Measurements from ENCODE around the gene SMARCD3.

GRCh38 chr7:151283302-151283701 lies 34.8 kb upstream of the SMARCD3 start:
- no peak for TF ChIP-seq ZNF253 (CRISPR knock-in tag; conservative IDR thresholded peaks at IDR 0.05)
- TF ChIP-seq ZNF408 (CRISPR knock-in tag; IDR thresholded peaks at IDR 0.05; ENCODE audit: low read depth) = no peak
- no peak for TF ChIP-seq POLR2A (conservative IDR thresholded peaks at IDR 0.05)
- no peak for TF ChIP-seq SMAD4 (CRISPR knock-in tag; conservative IDR thresholded peaks at IDR 0.05)
- TF ChIP-seq HCFC1 (IDR thresholded peaks at IDR 0.05; ENCODE audit: low read depth, low read length) = no peak
- no peak for TF ChIP-seq HOXB6 (CRISPR knock-in tag; IDR thresholded peaks at IDR 0.05; ENCODE audit: borderline replicate concordance)
- no peak for TF ChIP-seq REST (IDR thresholded peaks at IDR 0.05; ENCODE audit: borderline replicate concordance)
- no peak for TF ChIP-seq REST (CRISPR knock-in tag; IDR thresholded peaks at IDR 0.05; ENCODE audit: low read depth)
- no peak for TF ChIP-seq SIRT6 (IDR thresholded peaks at IDR 0.05; ENCODE audit: low read depth, low read length)

Measured in K562 (cell line).